Lower lobe of right lung (tissue), 2 donors: ENCODE results near the gene CD47. TPM values are rescaled to one million over a fixed set of nuclear protein-coding genes. Genes with fewer than 3 reads are reported as not detected.

Experiments used
- ATAC-seq, 2 donors: fragments of 200-7000 bp; cut with Tn5 transposase; one replicate each; pipeline ENCODE4 v1.9.1; 2020 to 2022; ENCODE audit warnings: mild to moderate bottlenecking in 2 of 2, moderate library complexity in 2 of 2
- DNase-seq: peaks from one replicate; pipeline ENCODE4 v3.0.0-alpha.2; 2020
- H3K27ac ChIP-seq: fragments of 200-600 bp; one replicate; pipeline ENCODE4 v1.8.0; 2022
- H3K27me3 ChIP-seq: fragments of 200-600 bp; one replicate; pipeline ENCODE4 v1.8.0; 2022; ENCODE audit warnings: low read depth
- H3K36me3 ChIP-seq: fragments of 200-600 bp; one replicate; pipeline ENCODE4 v1.8.0; 2022; ENCODE audit warnings: mild to moderate bottlenecking
- H3K4me1 ChIP-seq: fragments of 200-600 bp; one replicate; pipeline ENCODE4 v1.8.0; 2022
- H3K4me3 ChIP-seq: fragments of 200-600 bp; one replicate; pipeline ENCODE4 v1.8.0; 2022; ENCODE audit warnings: mild to moderate bottlenecking
- H3K9me3 ChIP-seq: fragments of 200-600 bp; one replicate; pipeline ENCODE4 v1.8.0; 2022
- intact Hi-C: fragments of 100-400 bp; cut with DNase I; formaldehyde crosslinking; loops from one replicate; pipeline ENCODE4 v1.11.0; 2022
- total RNA-seq: library from RNA; stranded (reverse); fragmentation: NEBNext Ultra II Directional; extraction: Animal tissue kit (Norgen Biotek cat#: 25700); gene quantifications from one replicate; pipeline ENCODE4 v1.2.1, GENCODE V29; 2021
- TF ChIP-seq, protein P1 (sequence below): fragments of 200-600 bp; IDR thresholded peaks from one replicate; pipeline ENCODE4 v1.8.0; 2022; ENCODE audit warnings: antibody characterized with exemption, mild to moderate bottlenecking
- donor health status: DM: no; HTN: yes; CAD: no; lungs with severe emphysema.

Gene CD47
- total RNA-seq, 1 donor from 2014 or later, result 222 TPM

- intact Hi-C loops, result no loop called here
- no peak overlapping the region for H3K4me3 ChIP-seq
Observed at GRCh38 chr3:108133048-108133369, 42.2 kb upstream of the CD47 start.

GRCh38 chr3:108131475-108132134, 40.8 kb upstream of the CD47 start:
- no peaks in the 10 kb centered on the region for H3K9me3 ChIP-seq
- intact Hi-C loops, result no loop called here
- DNase-seq (no peak), ATAC-seq (no peak)
- H3K36me3 ChIP-seq, result no peaks in the 10 kb centered on the region
- TF ChIP-seq, protein P1, sequence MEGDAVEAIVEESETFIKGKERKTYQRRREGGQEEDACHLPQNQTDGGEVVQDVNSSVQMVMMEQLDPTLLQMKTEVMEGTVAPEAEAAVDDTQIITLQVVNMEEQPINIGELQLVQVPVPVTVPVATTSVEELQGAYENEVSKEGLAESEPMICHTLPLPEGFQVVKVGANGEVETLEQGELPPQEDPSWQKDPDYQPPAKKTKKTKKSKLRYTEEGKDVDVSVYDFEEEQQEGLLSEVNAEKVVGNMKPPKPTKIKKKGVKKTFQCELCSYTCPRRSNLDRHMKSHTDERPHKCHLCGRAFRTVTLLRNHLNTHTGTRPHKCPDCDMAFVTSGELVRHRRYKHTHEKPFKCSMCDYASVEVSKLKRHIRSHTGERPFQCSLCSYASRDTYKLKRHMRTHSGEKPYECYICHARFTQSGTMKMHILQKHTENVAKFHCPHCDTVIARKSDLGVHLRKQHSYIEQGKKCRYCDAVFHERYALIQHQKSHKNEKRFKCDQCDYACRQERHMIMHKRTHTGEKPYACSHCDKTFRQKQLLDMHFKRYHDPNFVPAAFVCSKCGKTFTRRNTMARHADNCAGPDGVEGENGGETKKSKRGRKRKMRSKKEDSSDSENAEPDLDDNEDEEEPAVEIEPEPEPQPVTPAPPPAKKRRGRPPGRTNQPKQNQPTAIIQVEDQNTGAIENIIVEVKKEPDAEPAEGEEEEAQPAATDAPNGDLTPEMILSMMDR, result no peak
- H3K4me1 ChIP-seq, result peaks cover 47% of the 10 kb centered on the region
- peak overlapping the region; percentile 68 for H3K27ac ChIP-seq
- no peak overlapping the region for H3K4me3 ChIP-seq
- H3K27me3 ChIP-seq, result no peaks in the 10 kb centered on the region

More at GRCh38 chr3:108133048-108133369, 42.2 kb upstream of the CD47 start:
- H3K27ac ChIP-seq, result peak overlapping the region; percentile 68
- H3K9me3 ChIP-seq, result no peaks in the 10 kb centered on the region
- no peaks in the 10 kb centered on the region for H3K27me3 ChIP-seq
- ATAC-seq, result peak in 1 of 2 donors; percentile 29
- peaks cover 41% of the 10 kb centered on the region for H3K4me1 ChIP-seq
- DNase-seq, result no peak
- no peaks in the 10 kb centered on the region for H3K36me3 ChIP-seq
- TF ChIP-seq, protein P1, result no peak

- H3K27ac ChIP-seq, result peak overlapping the region; percentile 68
- H3K4me1 ChIP-seq, result peaks cover 48% of the 10 kb centered on the region
- TF ChIP-seq, protein P1, result no peak
- no peak for ATAC-seq
- no peaks in the 10 kb centered on the region for H3K36me3 ChIP-seq
- H3K9me3 ChIP-seq, result no peaks in the 10 kb centered on the region
- no peak for DNase-seq
- no peak overlapping the region for H3K4me3 ChIP-seq
- no peaks in the 10 kb centered on the region for H3K27me3 ChIP-seq
- intact Hi-C loops, result no loop called here
Observed at GRCh38 chr3:108130701-108131474, 40.1 kb upstream of the CD47 start.

DNA sequence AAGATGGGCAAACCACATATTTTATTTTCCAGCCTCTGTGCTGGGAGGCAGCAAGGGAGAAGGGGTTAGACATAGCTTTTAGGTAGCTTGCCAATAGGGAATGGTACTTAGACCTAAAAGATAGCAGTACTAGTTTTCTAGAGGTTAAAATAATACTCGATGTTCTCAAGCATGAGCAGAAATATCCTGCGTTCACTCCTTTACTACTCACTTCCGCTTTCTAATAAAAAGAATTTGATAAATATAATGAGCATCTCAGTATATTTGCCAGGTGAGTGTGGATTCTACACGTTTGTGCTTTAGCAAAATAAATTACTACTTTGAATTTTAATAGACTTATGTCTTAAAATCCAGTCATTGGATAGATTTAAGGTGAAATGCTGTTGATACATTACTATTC, 39.4 kb upstream of the CD47 start:
- Histone ChIP-seq H3K27me3 (no peaks in the 10 kb centered on the region), H3K27ac (no peak overlapping the region), H3K4me1 (peaks cover 48% of the 10 kb centered on the region), H3K4me3 (no peak overlapping the region), H3K36me3 (no peaks in the 10 kb centered on the region), H3K9me3 (no peaks in the 10 kb centered on the region)
- intact Hi-C loops, result no loop called here
- ATAC-seq, result no peak
- no peak for DNase-seq
- TF ChIP-seq, protein P1, result no peak

GRCh38 chr3:108127301-108127988, 36.6 kb upstream of the CD47 start:
- ATAC-seq (peak; percentile 44 to 66), DNase-seq (no peak)
- Histone ChIP-seq H3K4me1 (peaks cover 26% of the 10 kb centered on the region), H3K4me3 (no peak overlapping the region), H3K9me3 (no peaks in the 10 kb centered on the region), H3K27ac (peak overlapping the region; percentile 15), H3K27me3 (no peaks in the 10 kb centered on the region), H3K36me3 (no peaks in the 10 kb centered on the region)
- intact Hi-C loops, result no loop called here
- TF ChIP-seq, protein P1, result no peak
